Fibroblast of lung (primary cell): Measurements from ENCODE around the gene TRIM14. TPM values are rescaled to one million over a fixed set of nuclear protein-coding genes. Genes with fewer than 3 reads are reported as not detected.
"Not testable (repeated sequence)": the region's sequence is repeated elsewhere in the genome, so short reads cannot be mapped to it uniquely, and the experiment has no call there.

ENCODE experiments used
- DNase-seq, 2 donors: peaks; one replicate each; pipeline versions ENCODE4 v3.0.0 to v3.0.0-alpha.2; 2010; ENCODE audit warnings: low read depth in 2 of 2
- H2AFZ ChIP-seq: 2 replicates; pipeline ENCODE4 v1.5.1; 2012; ENCODE audit warnings: low read length, control low read depth, inconsistent platforms
- H3K27ac ChIP-seq: 2 replicates; pipeline ENCODE4 v1.5.1; 2011; ENCODE audit warnings: low read length, control low read depth; ENCODE audit not compliant: insufficient read depth
- H3K27me3 ChIP-seq: 2 replicates; pipeline ENCODE4 v1.5.1; 2011; ENCODE audit warnings: mild to moderate bottlenecking, low read length; ENCODE audit not compliant: control insufficient read depth, insufficient read depth
- H3K36me3 ChIP-seq: 2 replicates; pipeline ENCODE4 v1.5.1; 2011; ENCODE audit warnings: low read length; ENCODE audit not compliant: control insufficient read depth, insufficient read depth
- H3K4me1 ChIP-seq: 2 replicates; pipeline ENCODE4 v1.5.1; 2011; ENCODE audit warnings: low read length; ENCODE audit not compliant: control insufficient read depth, insufficient read depth; ENCODE audit errors: extremely low read depth
- H3K4me2 ChIP-seq: 2 replicates; pipeline ENCODE4 v1.5.1; 2011; ENCODE audit warnings: low read length, control low read depth; ENCODE audit not compliant: insufficient read depth; ENCODE audit errors: extremely low read depth
- H3K4me3 ChIP-seq, 4 experiments: fragments of 200-600 bp in 1 of 4; sonication (generic) in 1 of 4; replicated peaks in 1 of 4; 2 replicates each; pipeline ENCODE4 v1.5.1; 2011 to 2016; ENCODE audit warnings: low read length in 4 of 4, low read depth in 3 of 4, mild to moderate bottlenecking in 3 of 4, control low read depth in 2 of 4, inconsistent platforms in 1 of 4, mixed read lengths in 1 of 4; ENCODE audit not compliant: insufficient read depth in 1 of 4; ENCODE audit errors: control extremely low read depth in 1 of 4
- H3K79me2 ChIP-seq: 2 replicates; pipeline ENCODE4 v1.5.1; 2012; ENCODE audit warnings: mild to moderate bottlenecking, low read length, inconsistent platforms; ENCODE audit not compliant: control insufficient read depth, insufficient read depth
- H3K9ac ChIP-seq: 2 replicates; pipeline ENCODE4 v1.5.1; 2011; ENCODE audit warnings: mild to moderate bottlenecking, low read length, control low read depth; ENCODE audit not compliant: insufficient read depth
- H3K9me3 ChIP-seq: 2 replicates; pipeline ENCODE4 v1.5.1; 2012; ENCODE audit warnings: low read depth, low read length; ENCODE audit not compliant: control insufficient read depth, insufficient read depth
- H4K20me1 ChIP-seq: 2 replicates; pipeline ENCODE4 v1.5.1; 2011; ENCODE audit warnings: low read length; ENCODE audit not compliant: control insufficient read depth, insufficient read depth; ENCODE audit errors: extremely low read depth
- CTCF ChIP-seq, 2 donors: IDR thresholded peaks in 1 of 2; conservative IDR thresholded peaks in 1 of 2; 1 replicate in 1 of 2; 2 replicates in 1 of 2; pipeline ENCODE4 v1.5.1; 2011 to 2012; ENCODE audit warnings: low read length in 2 of 2, control low read depth in 1 of 2, inconsistent platforms in 1 of 2, low read depth in 1 of 2, mild to moderate bottlenecking in 1 of 2
- EZH2 ChIP-seq: IDR thresholded peaks from 2 replicates; pipeline ENCODE4 v1.5.1; 2012; ENCODE audit warnings: low read length, control low read depth, mild to moderate bottlenecking; ENCODE audit errors: missing control alignments
- polyA plus RNA-seq, 2 donors: library from polyadenylated mRNA; depleted of rRNA in 1 of 2; stranded (reverse) in 1 of 2; unstranded in 1 of 2; fragments of >200 nt; gene quantifications; 2 replicates each; pipeline ENCODE4 v1.2.1, GENCODE V29; 2011 to 2012; ENCODE audit warnings: missing spikeins in 1 of 2
- total RNA-seq: library from RNA; depleted of rRNA; stranded (reverse); fragments of >200 nt; gene quantifications from 2 replicates; pipeline ENCODE4 v1.2.1, GENCODE V29; 2014

Gene TRIM14
- total and polyA plus RNA-seq, 2 donors (not counting 1 experiment from before 2014, with no cell fraction given): 7.8 to 8.6 TPM

GRCh38 chr9:98124637-98125426, 5.8 kb upstream of the TRIM14 start:
- Histone ChIP-seq H3K4me2 (no peak overlapping the region), H3K36me3 (no peaks in the 10 kb centered on the region), H3K9me3 (no peaks in the 10 kb centered on the region), H3K79me2 (no peaks in the 10 kb centered on the region), H3K27ac (no peak overlapping the region), H2AFZ (no peak overlapping the region), H3K27me3 (no peaks in the 10 kb centered on the region), H3K4me3 (no peak overlapping the region), H4K20me1 (no peaks in the 10 kb centered on the region), H3K4me1 (no peaks in the 10 kb centered on the region), H3K9ac (no peak overlapping the region)
- no peak for DNase-seq
- no peak for TF ChIP-seq CTCF (conservative IDR thresholded peaks at IDR 0.05 in 1 of 2, IDR thresholded peaks at IDR 0.05 in 1 of 2; ENCODE audit: low read depth in 1 of 2, low read length in 2 of 2)
- no peak for TF ChIP-seq EZH2

- not testable (repeated sequence) for DNase-seq, H3K9me3 ChIP-seq, H3K27ac ChIP-seq, H3K36me3 ChIP-seq, H3K27me3 ChIP-seq, H2AFZ ChIP-seq, H3K9ac ChIP-seq, H3K4me1 ChIP-seq, H4K20me1 ChIP-seq, H3K4me2 ChIP-seq, H3K79me2 ChIP-seq, H3K4me3 ChIP-seq
Measured at GRCh38 chr9:98124091-98124490, 5.1 kb upstream of the TRIM14 start.

- Histone ChIP-seq H4K20me1 (no peaks in the 10 kb centered on the region), H3K27me3 (no peaks in the 10 kb centered on the region), H3K9me3 (no peaks in the 10 kb centered on the region), H3K9ac (no peak overlapping the region), H3K36me3 (no peaks in the 10 kb centered on the region), H2AFZ (no peak overlapping the region), H3K4me2 (no peak overlapping the region), H3K79me2 (no peaks in the 10 kb centered on the region), H3K4me1 (peaks cover 2% of the 10 kb centered on the region), H3K27ac (no peak overlapping the region), H3K4me3 (no peak overlapping the region)
- TF ChIP-seq EZH2 (no peak), CTCF (conservative IDR thresholded peaks at IDR 0.05 in 1 of 2, IDR thresholded peaks at IDR 0.05 in 1 of 2; ENCODE audit: low read depth in 1 of 2, low read length in 2 of 2) (no peak)
- no peak for DNase-seq
Measured at GRCh38 chr9:98121058-98121457, 2.0 kb upstream of the TRIM14 start.
